Glutamatergic neuron (in vitro differentiated cells): Measurements from ENCODE around the gene SLC30A7. TPM values are rescaled to one million over a fixed set of nuclear protein-coding genes. Genes with fewer than 3 reads are reported as not detected.
A peak's percentile ranks its signal among the peaks of the same experiment; 100 is the strongest.

Experiments
- DNase-seq: peaks from one replicate; pipeline ENCODE4 v3.0.0; 2022
- H3K27ac Mint-ChIP-seq: one replicate; pipeline ENCODE4 v1.8.0; 2020; ENCODE audit warnings: mild to moderate bottlenecking, mixed read lengths, inconsistent platforms; ENCODE audit not compliant: unreplicated experiment
- H3K27me3 Mint-ChIP-seq: one replicate; pipeline ENCODE4 v1.8.0; 2020; ENCODE audit warnings: mild to moderate bottlenecking, moderate library complexity, mixed read lengths, inconsistent platforms; ENCODE audit not compliant: unreplicated experiment
- H3K36me3 Mint-ChIP-seq: one replicate; pipeline ENCODE4 v1.8.0; 2020; ENCODE audit warnings: mild to moderate bottlenecking, mixed read lengths, inconsistent platforms; ENCODE audit not compliant: unreplicated experiment
- H3K4me1 Mint-ChIP-seq: one replicate; pipeline ENCODE4 v1.8.0; 2020; ENCODE audit warnings: mild to moderate bottlenecking, low read depth, mixed read lengths, inconsistent platforms; ENCODE audit not compliant: unreplicated experiment
- H3K4me3 Mint-ChIP-seq: one replicate; pipeline ENCODE4 v1.8.0; 2020; ENCODE audit warnings: mild to moderate bottlenecking, mixed read lengths, inconsistent platforms; ENCODE audit not compliant: unreplicated experiment
- H3K9me3 Mint-ChIP-seq: one replicate; pipeline ENCODE4 v1.8.0; 2020; ENCODE audit warnings: mild to moderate bottlenecking, moderate library complexity, mixed read lengths, inconsistent platforms; ENCODE audit not compliant: unreplicated experiment
- CTCF ChIP-seq: fragments of 200-600 bp; sonication (generic); IDR thresholded peaks from one replicate; pipeline ENCODE4 v1.5.0; 2021; ENCODE audit not compliant: partially characterized antibody, unreplicated experiment
- total RNA-seq: library from RNA; stranded (reverse); fragmentation: NEBNext Ultra II Directional; extraction: Animal tissue kit (Norgen Biotek cat#: 25700); gene quantifications from one replicate; pipeline ENCODE4 v1.2.1, GENCODE V29; 2021; ENCODE audit not compliant: unreplicated experiment

Gene SLC30A7
- total RNA-seq, 1 donor from 2014 or later: 21.5 TPM

DNA sequence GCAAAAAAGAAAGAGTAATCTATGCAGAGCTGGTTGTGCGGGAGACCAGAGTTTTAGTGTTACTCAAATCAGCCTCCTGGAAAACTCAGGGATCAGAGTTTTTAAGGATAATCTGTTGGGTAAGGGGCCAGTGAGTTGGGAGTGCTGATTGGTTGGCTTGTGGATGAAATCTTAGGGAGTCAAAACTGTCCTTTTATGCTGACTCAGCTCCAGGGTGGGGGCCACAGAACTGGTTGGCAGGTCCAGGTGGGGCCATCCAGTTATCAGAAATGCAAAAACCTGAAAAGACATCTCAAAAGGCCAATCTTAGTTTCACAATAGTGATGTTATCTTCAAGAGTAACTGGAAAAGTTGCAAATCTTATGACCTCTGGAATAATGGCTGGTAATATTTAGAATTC lies 4.5 kb upstream of the SLC30A7 start:
- Mint-ChIP-seq H3K4me3 (no peak overlapping the region), H3K36me3 (peaks cover 30% of the 10 kb centered on the region), H3K27me3 (peaks cover 2% of the 10 kb centered on the region), H3K4me1 (peaks cover 4% of the 10 kb centered on the region), H3K9me3 (peaks cover 10% of the 10 kb centered on the region), H3K27ac (no peak overlapping the region)
- no peak for TF ChIP-seq CTCF
- DNase-seq: no peak

GRCh38 chr1:100892554-100892953 lies 3.3 kb upstream of the SLC30A7 start:
- no peak for DNase-seq
- Mint-ChIP-seq H3K36me3 (peaks cover 30% of the 10 kb centered on the region), H3K27me3 (peaks cover 2% of the 10 kb centered on the region), H3K4me3 (no peak overlapping the region), H3K9me3 (peaks cover 13% of the 10 kb centered on the region), H3K4me1 (peaks cover 9% of the 10 kb centered on the region), H3K27ac (no peak overlapping the region)
- TF ChIP-seq CTCF: no peak

DNA sequence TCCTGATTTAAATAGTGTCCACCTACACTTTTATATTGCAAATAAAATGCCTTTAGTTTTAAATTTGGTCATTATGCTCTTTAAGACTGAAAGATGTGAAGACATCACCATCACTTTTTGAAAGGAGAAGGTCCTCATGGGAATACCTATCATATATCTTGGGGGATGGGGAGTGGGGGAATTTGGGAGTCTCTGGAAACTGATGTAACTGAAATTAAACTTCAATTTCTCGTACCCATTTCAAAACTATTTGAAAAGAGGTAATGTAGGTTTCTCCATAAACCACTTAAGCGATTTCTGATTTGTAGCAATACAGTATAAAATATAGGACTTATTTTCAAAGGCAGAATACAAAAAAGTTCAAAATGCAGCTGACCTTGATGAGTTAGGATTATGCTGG lies 2.2 kb upstream of the SLC30A7 start:
- DNase-seq: no peak

GRCh38 chr1:100894603-100895539 lies 1.0 kb upstream of the SLC30A7 start, which contains the start of gene EXTL2:
EXTL2 (minus strand) TSS chr1:100894842; CDS start chr1:100888757, 6,085 bp downstream.
- H3K9me3 Mint-ChIP-seq: peaks cover 10% of the 10 kb centered on the region
- peak within 1 kb of the TSS; percentile 50 for H3K27ac Mint-ChIP-seq
- H3K27me3 Mint-ChIP-seq: peaks cover 2% of the 10 kb centered on the region
- H3K4me3 Mint-ChIP-seq: peak within 1 kb of the TSS; percentile 98
- H3K36me3 Mint-ChIP-seq: peaks cover 13% of the 10 kb centered on the region
- no peak for TF ChIP-seq CTCF
- peak; percentile 83 for DNase-seq
- peaks cover 9% of the 10 kb centered on the region for H3K4me1 Mint-ChIP-seq

More for the DNA sequence above, 2.2 kb upstream of the SLC30A7 start:
- H3K27ac Mint-ChIP-seq: no peak overlapping the region
- peaks cover 2% of the 10 kb centered on the region for H3K27me3 Mint-ChIP-seq
- H3K36me3 Mint-ChIP-seq: peaks cover 22% of the 10 kb centered on the region
- peaks cover 13% of the 10 kb centered on the region for H3K9me3 Mint-ChIP-seq
- peaks cover 9% of the 10 kb centered on the region for H3K4me1 Mint-ChIP-seq
- H3K4me3 Mint-ChIP-seq: peak overlapping the region; percentile 98
- TF ChIP-seq CTCF: no peak

- Mint-ChIP-seq H3K4me1 (peaks cover 9% of the 10 kb centered on the region), H3K27me3 (peaks cover 2% of the 10 kb centered on the region), H3K4me3 (peak overlapping the region; percentile 98), H3K36me3 (no peaks in the 10 kb centered on the region), H3K27ac (peak overlapping the region; percentile 95), H3K9me3 (peaks cover 5% of the 10 kb centered on the region)
- no peak for TF ChIP-seq CTCF
- DNase-seq: no peak
These were observed 642 bp downstream of the SLC30A7 start for GRCh38 chr1:100896481-100896982.
